H1 (cell line): ENCODE results near the gene CMTR1. TPM values are rescaled to one million over a fixed set of nuclear protein-coding genes. Genes with fewer than 3 reads are reported as not detected.

Experiments used
- CTCF ChIA-PET: fragments of 300-600 bp; sonication (Branson Sonifier 250); formaldehyde crosslinking; loops from one replicate; lab custom pipeline; 2021; ENCODE audit not compliant: partially characterized antibody; lab: Charles Lee
- POLR2A ChIA-PET: fragments of 300-600 bp; sonication (Branson Sonifier 250); formaldehyde crosslinking; loops from one replicate; lab custom pipeline; 2021; ENCODE audit warnings: inconsistent platforms; ENCODE audit not compliant: partially characterized antibody; lab: Charles Lee
- DNase-seq, 2 experiments: peaks; one replicate each; pipeline versions ENCODE4 v3.0.0 to v3.0.0-alpha.2; 2010 to 2022; ENCODE audit warnings: low spot score in 2 of 2, low read depth in 1 of 2, mixed read lengths in 1 of 2
- FAIRE-seq: peaks from 2 replicates; lab custom pipeline; 2011; peaks lifted over from hg19 to GRCh38; lab: Jason Lieb, UNC
- H2AFZ ChIP-seq: 2 replicates; pipeline ENCODE4 v1.8.1; 2012; ENCODE audit warnings: low read length, inconsistent platforms
- H2AK5ac ChIP-seq: 2 replicates; pipeline ENCODE4 v1.6.1; 2013; ENCODE audit warnings: low read depth, low read length
- H2BK120ac ChIP-seq: replicated peaks from 2 replicates; pipeline ENCODE3; 2013; ENCODE audit warnings: low read depth, low read length, inconsistent platforms
- H2BK12ac ChIP-seq: 2 replicates; pipeline ENCODE4 v1.6.1; 2013; ENCODE audit warnings: low read depth, low read length
- H2BK15ac ChIP-seq: 2 replicates; pipeline ENCODE4 v1.6.1; 2013; ENCODE audit warnings: low read length
- H2BK20ac ChIP-seq: 2 replicates; pipeline ENCODE4 v1.6.1; 2013; ENCODE audit warnings: low read length
- H2BK5ac ChIP-seq: 2 replicates; pipeline ENCODE4 v1.6.1; 2013; ENCODE audit warnings: low read depth, low read length
- H3K14ac ChIP-seq: 2 replicates; pipeline ENCODE4 v1.6.1; 2013; ENCODE audit warnings: inconsistent platforms; ENCODE audit not compliant: insufficient read length
- H3K18ac ChIP-seq: 2 replicates; pipeline ENCODE4 v1.6.1; 2013; ENCODE audit warnings: low read length; ENCODE audit errors: extremely low read depth
- H3K23ac ChIP-seq: 2 replicates; pipeline ENCODE4 v1.6.1; 2013; ENCODE audit warnings: inconsistent platforms; ENCODE audit not compliant: insufficient read length
- H3K23me2 ChIP-seq: 2 replicates; pipeline ENCODE4 v1.6.1; 2013; ENCODE audit warnings: low read depth, low read length
- H3K27ac ChIP-seq: 2 replicates; pipeline ENCODE4 v1.6.1; 2011; ENCODE audit warnings: low read depth, low read length, inconsistent platforms
- H3K27me3 ChIP-seq, 4 experiments: replicated peaks in 1 of 4; 1 replicate in 1 of 4; 2 replicates in 3 of 4; pipeline versions ENCODE4 v1.6.1 to v1.8.1; 2011 to 2013; ENCODE audit warnings: low read length in 3 of 4, mild to moderate bottlenecking in 3 of 4, inconsistent platforms in 2 of 4, mixed read lengths in 2 of 4, moderate library complexity in 1 of 4; ENCODE audit not compliant: control insufficient read depth in 3 of 4, insufficient read depth in 3 of 4; ENCODE audit errors: extremely low read depth in 1 of 4
- H3K36me3 ChIP-seq, 4 experiments: 2 replicates each; pipeline versions ENCODE4 v1.6.1 to v1.8.1; 2011 to 2013; ENCODE audit warnings: mild to moderate bottlenecking in 4 of 4, low read length in 3 of 4, moderate library complexity in 2 of 4, control low read depth in 1 of 4, inconsistent platforms in 1 of 4; ENCODE audit not compliant: insufficient read depth in 4 of 4, control insufficient read depth in 2 of 4
- H3K4ac ChIP-seq: replicated peaks from 2 replicates; pipeline ENCODE3; 2013; ENCODE audit warnings: low read length, low read depth, mixed read lengths, inconsistent platforms; ENCODE audit not compliant: insufficient read length
- H3K4me1 ChIP-seq, 4 experiments: replicated peaks in 1 of 4; 1 replicate in 1 of 4; 2 replicates in 3 of 4; pipeline versions ENCODE4 v1.6.1 to v1.8.1; 2011 to 2013; ENCODE audit warnings: low read length in 3 of 4, inconsistent platforms in 2 of 4, mixed read lengths in 1 of 4; ENCODE audit not compliant: insufficient read depth in 4 of 4, control insufficient read depth in 3 of 4
- H3K4me2 ChIP-seq, 2 experiments: 2 replicates each; pipeline versions ENCODE4 v1.6.1 to v1.8.1; 2011 to 2013; ENCODE audit warnings: low read depth in 2 of 2, low read length in 2 of 2, control low read depth in 1 of 2, inconsistent platforms in 1 of 2, mild to moderate bottlenecking in 1 of 2; ENCODE audit not compliant: insufficient read depth in 1 of 2
- H3K4me3 ChIP-seq, 4 experiments: fragments of 200-600, 300-600 bp in 1 of 4; sonication (generic), shearing (Covaris generic), sonication (Bioruptor Twin) in 1 of 4; 2 replicates each; pipeline versions ENCODE4 v1.5.1 to v1.8.1; 2011 to 2016; ENCODE audit warnings: low read length in 4 of 4, low read depth in 3 of 4, control low read depth in 2 of 4, inconsistent platforms in 2 of 4, mild to moderate bottlenecking in 2 of 4, mixed read lengths in 1 of 4, moderate library complexity in 1 of 4; ENCODE audit not compliant: insufficient read depth in 2 of 4; ENCODE audit errors: extremely low read depth in 1 of 4
- H3K56ac ChIP-seq: replicated peaks from 2 replicates; pipeline ENCODE3; 2013; ENCODE audit warnings: low read depth, mild to moderate bottlenecking, mixed read lengths, low read length, inconsistent platforms; ENCODE audit not compliant: insufficient read length
- H3K79me1 ChIP-seq: 2 replicates; pipeline ENCODE4 v1.6.1; 2013; ENCODE audit warnings: low read depth, low read length, control low read depth
- H3K79me2 ChIP-seq, 2 experiments: 2 replicates each; pipeline versions ENCODE4 v1.6.1 to v1.8.1; 2012 to 2013; ENCODE audit warnings: low read length in 2 of 2, mild to moderate bottlenecking in 2 of 2, inconsistent platforms in 1 of 2; ENCODE audit not compliant: insufficient read depth in 2 of 2, control insufficient read depth in 1 of 2
- H3K9ac ChIP-seq, 4 experiments: replicated peaks in 1 of 4; 1 replicate in 1 of 4; 2 replicates in 3 of 4; pipeline versions ENCODE4 v1.6.1 to v1.8.1; 2011 to 2013; ENCODE audit warnings: low read depth in 3 of 4, low read length in 3 of 4, control low read depth in 2 of 4, mild to moderate bottlenecking in 2 of 4, moderate library complexity in 2 of 4, inconsistent platforms in 1 of 4; ENCODE audit errors: extremely low read depth in 1 of 4
- H3K9me3 ChIP-seq, 2 experiments: 2 replicates each; pipeline versions ENCODE4 v1.6.1 to v1.8.1; 2012 to 2013; ENCODE audit warnings: mild to moderate bottlenecking in 2 of 2, moderate library complexity in 2 of 2, control low read depth in 1 of 2, inconsistent platforms in 1 of 2, low read depth in 1 of 2, low read length in 1 of 2, mixed read lengths in 1 of 2; ENCODE audit not compliant: insufficient read depth in 2 of 2
- H4K20me1 ChIP-seq, 2 experiments: replicated peaks in 1 of 2; 2 replicates each; pipeline versions ENCODE3 to v1.8.1; 2011 to 2013; ENCODE audit warnings: inconsistent platforms in 2 of 2, low read length in 2 of 2, mild to moderate bottlenecking in 1 of 2; ENCODE audit not compliant: insufficient read depth in 2 of 2, control insufficient read depth in 1 of 2
- H4K5ac ChIP-seq: 2 replicates; pipeline ENCODE4 v1.6.1; 2013; ENCODE audit warnings: low read length, low read depth, mixed read lengths, inconsistent platforms; ENCODE audit not compliant: insufficient read length
- H4K8ac ChIP-seq: 2 replicates; pipeline ENCODE4 v1.8.0; 2013; ENCODE audit warnings: mild to moderate bottlenecking, moderate library complexity, low read length, inconsistent platforms; ENCODE audit not compliant: insufficient read depth; ENCODE audit errors: extremely low read depth
- H4K91ac ChIP-seq: replicated peaks from 2 replicates; pipeline ENCODE3; 2013; ENCODE audit warnings: low read length, mixed read lengths, inconsistent platforms; ENCODE audit not compliant: insufficient read length
- CBX5 ChIP-seq: fragments of 300-800, 300-1000 bp; sonication (generic); IDR thresholded peaks from 2 replicates; pipeline ENCODE4 v1.7.1; 2016; ENCODE audit warnings: antibody characterized with exemption, low read length, low read depth
- CHD1 ChIP-seq: IDR thresholded peaks from 2 replicates; pipeline ENCODE4 v1.6.1; 2012; ENCODE audit warnings: low read depth, low read length, improper control_type of control experiment
- CTBP2 ChIP-seq: IDR thresholded peaks from 2 replicates; pipeline ENCODE4 v1.7.0; 2011; ENCODE audit warnings: borderline replicate concordance, mild to moderate bottlenecking, moderate library complexity, mixed read lengths, low read length; ENCODE audit not compliant: insufficient read depth, insufficient read length
- FOSL1 ChIP-seq: IDR thresholded peaks from 2 replicates; pipeline ENCODE4 v1.6.1; 2011; ENCODE audit warnings: mild to moderate bottlenecking, low read depth, low read length, moderate library complexity; ENCODE audit not compliant: insufficient read depth
- HDAC2 ChIP-seq, 2 experiments: fragments of 300-600 bp in 1 of 2; sonication (generic) in 1 of 2; IDR thresholded peaks; 2 replicates each; pipeline ENCODE4 v1.6.1; 2011 to 2012; ENCODE audit warnings: low read depth in 2 of 2, low read length in 2 of 2, mild to moderate bottlenecking in 2 of 2, moderate library complexity in 2 of 2, borderline replicate concordance in 1 of 2, inconsistent platforms in 1 of 2
- RFX5 ChIP-seq: IDR thresholded peaks from 2 replicates; pipeline ENCODE4 v1.6.1; 2011; ENCODE audit warnings: low read depth, low read length, improper control_type of control experiment, borderline replicate concordance
- SIN3A ChIP-seq, 2 experiments: IDR thresholded peaks in 1 of 2; conservative IDR thresholded peaks in 1 of 2; 2 replicates each; pipeline ENCODE4 v1.6.1; 2011 to 2012; ENCODE audit warnings: low read length in 2 of 2, improper control_type of control experiment in 1 of 2, low read depth in 1 of 2, mild to moderate bottlenecking in 1 of 2
- SUZ12 ChIP-seq: fragments of 200-600 bp; sonication (generic); IDR thresholded peaks from 2 replicates; pipeline ENCODE4 v1.6.1; 2012; ENCODE audit warnings: mild to moderate bottlenecking, inconsistent platforms, low read length, moderate library complexity, mixed read lengths
- TAF1 ChIP-seq: IDR thresholded peaks from 2 replicates; pipeline ENCODE4 v1.6.1; 2011; ENCODE audit warnings: mild to moderate bottlenecking, low read depth, low read length
- USF2 ChIP-seq: IDR thresholded peaks from 2 replicates; pipeline ENCODE4 v1.6.1; 2011; ENCODE audit warnings: low read length, improper control_type of control experiment
- WGBS, 2 experiments: shearing (Covaris generic) in 1 of 2; methylation state at CpG; one replicate each; pipeline versions ENCODE4 v1.1.6 to v1.1.7; 2013 to 2015; ENCODE audit warnings: low lambda C conversion rate in 2 of 2, mixed read lengths in 2 of 2, inconsistent platforms in 1 of 2, low coverage in 1 of 2, missing lambda C conversion rate in 1 of 2; ENCODE audit not compliant: insufficient replicate concordance in 2 of 2, insufficient coverage in 1 of 2, insufficient read length in 1 of 2; ENCODE audit errors: extremely low coverage in 1 of 2, missing lambda C conversion rate in 1 of 2; 5-methylcytosine and 5-hydroxymethylcytosine counted together
- polyA plus RNA-seq, 7 experiments: library from polyadenylated mRNA; depleted of rRNA in 3 of 7; stranded (reverse) in 5 of 7; unstranded in 2 of 7; fragments of >200 nt in 5 of 7; fragments of 200-250 nt in 2 of 7; gene quantifications; 1 replicate in 5 of 7; 2 replicates in 1 of 7; 4 replicates in 1 of 7; pipeline versions ENCODE4 v1.2.1 to v1.2.3, GENCODE V29; 2011 to 2013; ENCODE audit warnings: missing spikeins in 2 of 7, mixed read lengths in 2 of 7
- total RNA-seq: library from RNA; stranded (reverse); fragmentation: NEBNext Ultra II Directional; extraction: Animal tissue kit (Norgen Biotek cat#: 25700); gene quantifications from 2 replicates; pipeline ENCODE4 v1.2.1, GENCODE V29; 2021

The CMTR1 gene
- total and polyA plus RNA-seq, 2 of the 8 experiments (the other 6 are each of a cell fraction or from before 2014, with no cell fraction given): 15.2 to 33.1 TPM

GRCh38 chr6:37454420-37455140, 21.6 kb downstream of the CMTR1 start:
- POLR2A ChIA-PET: interaction anchor here (0.6 to 1.3 kb wide), 2 partner anchors 21 to 44 kb away, joined by 3 read pairs; no protein-coding TSS in a partner anchor
- WGBS, 2 experiments: 89% methylated on average over 5 of the region's 8 CpGs; no CpG with 5 or more reads in 1 of the 2 experiments
- TF ChIP-seq SIN3A (conservative IDR thresholded peaks at IDR 0.05 in 1 of 2, IDR thresholded peaks at IDR 0.05 in 1 of 2; ENCODE audit: low read depth in 1 of 2, low read length in 2 of 2) (no peak), TAF1 (no peak), CBX5 (no peak), CHD1 (no peak), HDAC2 (IDR thresholded peaks at IDR 0.05; ENCODE audit: borderline replicate concordance in 1 of 2, low read depth in 2 of 2, low read length in 2 of 2) (no peak), USF2 (no peak), SUZ12 (no peak), FOSL1 (no peak), RFX5 (no peak), CTBP2 (no peak)

More at GRCh38 chr6:37454420-37455140, 21.6 kb downstream of the CMTR1 start:
- DNase-seq: no peak
- Histone ChIP-seq H3K4me2 (no peak overlapping the region), H3K4me1 (peaks cover 0 to 3% (median 0%) of the 10 kb centered on the region in 4 experiments; a peak in 2 of 7 replicates), H3K27me3 (no peaks in the 10 kb centered on the region), H2BK20ac (no peak overlapping the region), H3K36me3 (peaks cover 8 to 31% (median 23%) of the 10 kb centered on the region in 4 experiments), H2AFZ (no peak overlapping the region), H3K56ac (no peak overlapping the region), H3K23ac (no peak overlapping the region), H3K9ac (no peak overlapping the region), H2BK15ac (no peak overlapping the region), H3K79me1 (no peaks in the 10 kb centered on the region; the same call in 1 of the 2 replicates), H3K18ac (no peak overlapping the region), H4K8ac (no peak overlapping the region), H3K23me2 (no peaks in the 10 kb centered on the region), H2BK120ac (no peak overlapping the region), H2AK5ac (no peak overlapping the region), H3K9me3 (no peaks in the 10 kb centered on the region), H4K91ac (no peak overlapping the region), H4K5ac (no peak overlapping the region), H3K4me3 (no peak overlapping the region), H2BK12ac (no peak overlapping the region), H3K4ac (no peak overlapping the region), H3K79me2 (no peaks in the 10 kb centered on the region), H4K20me1 (peaks cover 0 to 2% of the 10 kb centered on the region in 2 experiments), H3K27ac (no peak overlapping the region), H2BK5ac (no peak overlapping the region), H3K14ac (no peak overlapping the region)
- CTCF ChIA-PET: interaction anchor here (0.7 to 1.6 kb wide), 6 partner anchors 13 to 73 kb away, joined by 3 to 6 read pairs (median 3); no protein-coding TSS in a partner anchor
- no peak for FAIRE-seq
